ENCODE measurements around the gene VDAC2. TPM values are rescaled to one million over a fixed set of nuclear protein-coding genes. Genes with fewer than 3 reads are reported as not detected.
"Not testable (repeated sequence)": the region's sequence is repeated elsewhere in the genome, so short reads cannot be mapped to it uniquely, and the experiment has no call there.

The VDAC2 gene
- total and polyA plus RNA-seq, 8 donors = 140 to 187 (median 168) TPM

- no peak for TF ChIP-seq CTCF (IDR thresholded peaks at IDR 0.05)
- Histone ChIP-seq H3K27ac (no peak overlapping the region), H3K27me3 (no peaks in the 10 kb centered on the region), H3K4me3 (no peak overlapping the region), H3K36me3 (no peaks in the 10 kb centered on the region), H3K9me3 (no peaks in the 10 kb centered on the region), H3K4me1 (peaks cover 0 to 5% of the 10 kb centered on the region in 2 donors)
- ATAC-seq (no peak), DNase-seq (no peak)
- intact Hi-C loops (cut with DNase I) = no loop called here
These were observed 12.7 kb upstream of the VDAC2 start for GRCh38 chr10:75197906-75198305.

GRCh38 chr10:75199949-75200348 is 10.6 kb upstream of the VDAC2 start:
- H3K4me3 ChIP-seq; DNase-seq; H3K27me3 ChIP-seq; H3K27ac ChIP-seq; intact Hi-C loops (cut with DNase I); H3K9me3 ChIP-seq; H3K36me3 ChIP-seq; ATAC-seq; H3K4me1 ChIP-seq: not testable (repeated sequence)

- no peak for TF ChIP-seq CTCF (IDR thresholded peaks at IDR 0.05)
- Histone ChIP-seq H3K27me3 (no peaks in the 10 kb centered on the region), H3K36me3 (no peaks in the 10 kb centered on the region), H3K4me1 (peaks cover 0 to 6% of the 10 kb centered on the region in 2 donors), H3K9me3 (no peaks in the 10 kb centered on the region), H3K27ac (no peak overlapping the region), H3K4me3 (no peak overlapping the region)
- ATAC-seq (no peak), DNase-seq (no peak)
- intact Hi-C loops (cut with DNase I) = no loop called here
These were observed 8.7 kb upstream of the VDAC2 start for GRCh38 chr10:75201793-75202307.

GRCh38 chr10:75202321-75203045 is 8.1 kb upstream of the VDAC2 start:
- no peak for TF ChIP-seq CTCF (IDR thresholded peaks at IDR 0.05)
- intact Hi-C loops (cut with DNase I) = no loop called here
- no peak overlapping the region for H3K27ac ChIP-seq
- H3K4me1 ChIP-seq = peaks cover 0 to 6% of the 10 kb centered on the region in 2 donors
- H3K27me3 ChIP-seq = no peaks in the 10 kb centered on the region
- peak in 1 of 4 donors; percentile 46 for DNase-seq
- H3K36me3 ChIP-seq = no peaks in the 10 kb centered on the region
- H3K4me3 ChIP-seq = no peak overlapping the region
- H3K9me3 ChIP-seq = no peaks in the 10 kb centered on the region
- peak; percentile 78 for ATAC-seq

GRCh38 chr10:75203046-75203620 is 7.5 kb upstream of the VDAC2 start:
- DNase-seq; H3K4me3 ChIP-seq; H3K9me3 ChIP-seq; ATAC-seq; H3K27me3 ChIP-seq; H3K4me1 ChIP-seq; H3K27ac ChIP-seq; H3K36me3 ChIP-seq; intact Hi-C loops (cut with DNase I): not testable (repeated sequence)

GRCh38 chr10:75203724-75204123 is 6.9 kb upstream of the VDAC2 start:
- intact Hi-C loops (cut with DNase I) = no loop called here

More at GRCh38 chr10:75203724-75204123, 6.9 kb upstream of the VDAC2 start:
- Histone ChIP-seq H3K4me3 (no peak overlapping the region), H3K4me1 (peaks cover 0 to 7% of the 10 kb centered on the region in 2 donors), H3K27ac (no peak overlapping the region), H3K27me3 (no peaks in the 10 kb centered on the region), H3K9me3 (no peaks in the 10 kb centered on the region), H3K36me3 (no peaks in the 10 kb centered on the region)
- DNase-seq (no peak), ATAC-seq (no peak)
- TF ChIP-seq CTCF (IDR thresholded peaks at IDR 0.05) = no peak
